ENCODE results near the gene ADARB2.
"Not testable (repeated sequence)": the region's sequence is repeated elsewhere in the genome, so short reads cannot be mapped to it uniquely, and the experiment has no call there.

ADARB2 gene

GRCh38 chr10:1451362-1451888, 285.9 kb downstream of the ADARB2 start:
- no peak overlapping the region for H3K4me3 ChIP-seq (ENCODE audit: low read depth, low read length)

GRCh38 chr10:1449572-1450205, 287.6 kb downstream of the ADARB2 start:
- H3K4me3 ChIP-seq (ENCODE audit: low read depth, low read length): no peak overlapping the region

- no peak overlapping the region for H3K4me3 ChIP-seq (ENCODE audit: low read depth, low read length)
Measured at GRCh38 chr10:1449021-1449420, 288.3 kb downstream of the ADARB2 start.

GRCh38 chr10:1448252-1448930, 288.9 kb downstream of the ADARB2 start:
- H3K4me3 ChIP-seq (ENCODE audit: low read depth, low read length): no peak overlapping the region

GRCh38 chr10:1444826-1445225, 292.5 kb downstream of the ADARB2 start:
- no peak overlapping the region for H3K4me3 ChIP-seq (ENCODE audit: low read depth, low read length)

GRCh38 chr10:1440897-1441296, 296.4 kb downstream of the ADARB2 start:
- H3K4me3 ChIP-seq (ENCODE audit: low read depth, low read length): no peak overlapping the region

- no peak overlapping the region for H3K4me3 ChIP-seq (ENCODE audit: low read depth, low read length)
Measured at GRCh38 chr10:1434912-1435692, 302.2 kb downstream of the ADARB2 start.

- H3K4me3 ChIP-seq (ENCODE audit: low read depth, low read length): no peak overlapping the region
Measured at GRCh38 chr10:1434202-1434601, 303.1 kb downstream of the ADARB2 start.

GRCh38 chr10:1432161-1432560, 305.2 kb downstream of the ADARB2 start:
- H3K4me3 ChIP-seq (ENCODE audit: low read depth, low read length): no peak overlapping the region

GRCh38 chr10:1431229-1431628, 306.1 kb downstream of the ADARB2 start:
- no peak overlapping the region for H3K4me3 ChIP-seq (ENCODE audit: low read depth, low read length)

- not testable (repeated sequence) for H3K4me3 ChIP-seq (ENCODE audit: low read depth, low read length)
Measured at GRCh38 chr10:1427521-1428186, 309.7 kb downstream of the ADARB2 start.

GRCh38 chr10:1426786-1427185, 310.5 kb downstream of the ADARB2 start:
- H3K4me3 ChIP-seq (ENCODE audit: low read depth, low read length): no peak overlapping the region

- H3K4me3 ChIP-seq (ENCODE audit: low read depth, low read length): no peak overlapping the region
Measured at GRCh38 chr10:1425879-1426278, 311.4 kb downstream of the ADARB2 start.

- no peak overlapping the region for H3K4me3 ChIP-seq (ENCODE audit: low read depth, low read length)
Measured at GRCh38 chr10:1424648-1425047, 312.7 kb downstream of the ADARB2 start.

GRCh38 chr10:1423676-1424253, 313.6 kb downstream of the ADARB2 start:
- no peak overlapping the region for H3K4me3 ChIP-seq (ENCODE audit: low read depth, low read length)

GRCh38 chr10:1422275-1422674, 315.1 kb downstream of the ADARB2 start:
- no peak overlapping the region for H3K4me3 ChIP-seq (ENCODE audit: low read depth, low read length)

GRCh38 chr10:1420661-1421362, 316.5 kb downstream of the ADARB2 start:
- H3K4me3 ChIP-seq (ENCODE audit: low read depth, low read length): peak overlapping the region; percentile 35

- H3K4me3 ChIP-seq (ENCODE audit: low read depth, low read length): peak overlapping the region; percentile 35
Measured at GRCh38 chr10:1419796-1420610, 317.3 kb downstream of the ADARB2 start.

- no peak overlapping the region for H3K4me3 ChIP-seq (ENCODE audit: low read depth, low read length)
Measured at GRCh38 chr10:1418031-1418550, 319.2 kb downstream of the ADARB2 start.
